ENCODE measurements around the gene IPO5. TPM values are rescaled to one million over a fixed set of nuclear protein-coding genes. Genes with fewer than 3 reads are reported as not detected.

IPO5 gene
- total RNA-seq, 1 experiment from 2014 or later: 342 TPM

- Histone ChIP-seq H3K4me1 (ENCODE audit: insufficient read depth, low read length) (no peaks in the 10 kb centered on the region), H4K5ac (ENCODE audit: insufficient read length, low read depth, low read length) (no peak overlapping the region), H3K79me1 (ENCODE audit: insufficient read depth, low read depth, low read length, poor library complexity, severe bottlenecking) (no peaks in the 10 kb centered on the region), H4K8ac (replicated peaks; ENCODE audit: insufficient read length, low read depth, low read length) (no peak overlapping the region), H3K23ac (ENCODE audit: insufficient read length, low read depth, low read length) (no peak overlapping the region), H3T11ph (ENCODE audit: low read length) (no peak overlapping the region), H3K27me3 (ENCODE audit: insufficient read depth, low read length) (no peaks in the 10 kb centered on the region), H3K14ac (ENCODE audit: insufficient read depth, low read length) (no peak overlapping the region), H4K20me1 (ENCODE audit: control insufficient read depth, insufficient read depth, insufficient read length) (no peaks in the 10 kb centered on the region), H2BK20ac (ENCODE audit: low read depth, low read length, poor library complexity, severe bottlenecking) (no peak overlapping the region), H3K9ac (ENCODE audit: extremely low read depth, insufficient read length, low read length) (no peak overlapping the region), H3K79me2 (ENCODE audit: insufficient read depth, low read length) (no peaks in the 10 kb centered on the region), H3K4me2 (ENCODE audit: insufficient read depth, insufficient read length, low read length) (no peak overlapping the region), H4K91ac (ENCODE audit: insufficient read length, low read depth, low read length) (no peak overlapping the region), H3K56ac (ENCODE audit: insufficient read length, low read depth, low read length) (no peak overlapping the region), H3K18ac (ENCODE audit: insufficient read length, low read depth, low read length) (no peak overlapping the region), H2AK5ac (ENCODE audit: insufficient read length, low read length) (no peak overlapping the region), H3K4ac (ENCODE audit: low read depth, low read length) (no peak overlapping the region), H2AFZ (ENCODE audit: low read length) (no peak overlapping the region), H2BK120ac (ENCODE audit: low read depth, low read length, poor library complexity, severe bottlenecking) (no peak overlapping the region), H3K23me2 (ENCODE audit: insufficient read length, low read depth, low read length, poor library complexity, severe bottlenecking) (peaks cover 6% of the 10 kb centered on the region), H3K9me3 (ENCODE audit: control insufficient read depth, low read depth, low read length) (no peaks in the 10 kb centered on the region), H2BK15ac (ENCODE audit: low read depth, low read length) (no peak overlapping the region), H2BK12ac (ENCODE audit: insufficient read length, low read depth, low read length) (no peak overlapping the region), H3K27ac (ENCODE audit: insufficient read length, low read depth, low read length) (no peak overlapping the region), H2BK5ac (ENCODE audit: insufficient read length, low read length) (no peak overlapping the region)
- Mint-ChIP-seq H3K4me1 (peaks cover 0 to 10% of the 10 kb centered on the region in 2 experiments; a peak in 3 of 4 replicates), H3K27me3 (ENCODE audit: low read depth) (no peaks in the 10 kb centered on the region), H3K4me3 (no peak overlapping the region), H3K36me3 (ENCODE audit: insufficient read depth in 1 of 3, low read depth in 3 of 3) (no peaks in the 10 kb centered on the region), H3K27ac (no peak overlapping the region; a peak in 1 of 7 replicates), H3K9me3 (no peaks in the 10 kb centered on the region)
- no peak for DNase-seq
- no CpG with 5 or more reads among the region's 5 CpGs for WGBS (ENCODE audit: extremely low coverage, insufficient read length, low lambda C conversion rate)
- no peak for TF ChIP-seq CTCF (conservative IDR thresholded peaks at IDR 0.05)
Observed at GRCh38 chr13:97971519-97971918, 18.0 kb downstream of the IPO5 start.

All from H9 (cell line).